Stimulated activated CD8-positive, alpha-beta memory T cell treated with anti-CD3 and anti-CD28 coated beads, Interleukin-15, amount 100 ng/mL, for 1 hour (primary cell): Measurements from ENCODE around the gene FOXL1.
A peak's percentile ranks its signal among the peaks of the same experiment; 100 is the strongest.

Source experiments
- DNase-seq: peaks from one replicate; pipeline ENCODE4 v3.0.0-alpha.2; 2020; ENCODE audit warnings: low read depth

Gene FOXL1

DNA sequence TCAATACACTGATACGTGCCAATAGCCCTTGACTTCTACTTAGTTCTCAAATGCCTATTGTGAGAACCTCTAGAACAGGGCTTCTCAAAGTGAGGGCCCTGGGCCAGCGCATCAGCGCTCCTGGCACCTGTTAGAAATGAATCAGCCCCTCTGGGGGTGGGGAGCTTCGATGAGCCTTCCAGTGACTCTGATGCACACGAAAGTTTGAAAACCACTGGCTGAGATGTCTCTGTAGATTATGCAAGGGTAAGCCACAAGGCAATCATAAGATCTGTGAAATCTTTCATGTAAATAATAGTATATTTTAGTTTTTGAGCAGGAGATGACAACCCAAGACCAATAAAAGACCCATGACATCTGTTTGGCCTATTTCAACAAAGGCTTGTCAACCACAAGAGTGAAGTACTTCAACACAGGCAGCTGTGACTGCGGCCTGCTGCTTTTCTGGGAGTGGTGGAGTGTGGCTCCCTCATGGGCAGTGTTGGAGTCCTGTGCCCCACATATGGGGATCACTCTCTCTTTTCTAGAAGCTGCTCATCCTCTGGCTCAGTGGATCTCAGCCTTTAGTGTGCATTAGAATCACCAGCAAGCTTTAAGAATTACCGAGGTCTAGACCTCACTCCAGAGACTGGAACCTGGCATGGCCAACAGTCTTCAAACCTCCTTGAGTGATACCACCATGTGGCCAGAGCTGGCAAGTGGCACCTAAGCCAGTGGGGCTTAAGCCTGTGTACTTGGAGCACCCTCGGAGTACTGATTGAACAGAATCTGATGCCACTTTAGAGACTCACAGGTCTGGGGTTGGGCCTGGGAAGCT lies 29.1 kb upstream of the FOXL1 start:
- DNase-seq, result no peak

DNA sequence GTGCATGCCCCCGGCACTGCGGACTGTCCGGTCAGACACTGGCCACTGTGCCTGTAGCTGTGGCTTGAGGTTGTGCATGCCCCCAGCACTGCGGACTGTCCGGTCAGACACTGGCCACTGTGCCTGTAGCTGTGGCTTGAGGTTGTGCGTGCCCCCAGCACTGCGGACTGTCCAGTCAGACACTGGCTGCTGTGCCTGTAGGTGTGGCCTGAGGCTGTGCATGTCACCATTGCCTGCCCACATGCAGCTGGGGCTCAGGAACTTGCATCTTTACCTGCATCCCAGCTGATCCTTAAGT lies 28.5 kb upstream of the FOXL1 start:
- no peak for DNase-seq

DNA sequence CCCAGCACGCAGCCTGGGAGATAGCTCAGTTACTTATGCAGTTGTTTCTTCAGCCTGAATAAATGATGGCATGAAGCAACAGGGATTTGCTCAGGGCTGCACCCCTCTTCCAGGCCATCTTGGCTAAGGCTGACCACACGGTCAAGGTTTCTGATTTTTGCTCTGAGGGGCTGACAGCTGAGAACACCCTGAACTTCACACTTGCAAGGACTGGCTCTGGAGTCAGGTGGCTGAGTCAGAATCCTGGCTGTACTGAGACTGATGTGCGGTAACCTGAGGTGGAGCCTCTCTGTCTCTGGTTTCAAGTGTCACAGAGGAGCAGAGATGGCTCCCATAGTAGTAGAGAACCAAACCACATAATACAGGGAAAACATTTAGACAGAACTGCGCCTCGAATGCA lies 28.1 kb upstream of the FOXL1 start:
- DNase-seq, result no peak

DNA sequence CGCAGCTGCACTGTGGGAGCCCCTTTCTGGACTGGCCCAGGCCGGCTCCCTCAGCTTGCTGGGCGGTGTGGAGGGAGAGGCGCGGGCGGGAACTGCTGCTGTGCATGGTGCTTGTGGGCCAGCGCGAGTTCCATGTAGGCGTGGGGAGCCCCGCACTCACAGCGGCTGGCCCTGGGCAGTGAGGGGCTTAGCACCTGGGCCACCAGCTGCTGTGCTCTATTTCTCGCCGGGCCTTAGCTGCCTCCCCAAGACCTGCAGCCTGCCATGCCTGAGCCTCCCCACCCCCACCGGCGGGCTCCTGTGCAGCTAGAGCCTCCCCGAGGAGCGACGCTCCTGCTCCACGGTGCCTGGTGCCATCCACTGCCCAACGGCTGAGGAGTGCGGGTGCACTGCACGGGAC lies 25.0 kb upstream of the FOXL1 start:
- no peak for DNase-seq

DNA sequence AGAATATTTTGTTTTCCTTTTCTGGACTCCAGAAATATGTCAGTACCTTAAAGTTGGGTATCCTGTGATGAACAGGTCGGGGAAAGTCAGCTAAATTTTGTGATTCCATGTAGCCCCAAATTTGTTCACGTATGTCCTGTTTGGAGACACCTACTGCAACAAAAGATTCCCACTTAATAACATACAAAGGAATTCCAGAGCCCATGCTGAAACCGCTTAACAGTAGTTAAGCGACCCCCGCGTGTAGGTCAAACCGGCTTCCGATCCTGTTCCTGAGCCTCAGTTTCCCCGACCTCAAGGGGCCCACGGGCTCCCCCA lies 23.8 kb upstream of the FOXL1 start:
- DNase-seq, result no peak

DNA sequence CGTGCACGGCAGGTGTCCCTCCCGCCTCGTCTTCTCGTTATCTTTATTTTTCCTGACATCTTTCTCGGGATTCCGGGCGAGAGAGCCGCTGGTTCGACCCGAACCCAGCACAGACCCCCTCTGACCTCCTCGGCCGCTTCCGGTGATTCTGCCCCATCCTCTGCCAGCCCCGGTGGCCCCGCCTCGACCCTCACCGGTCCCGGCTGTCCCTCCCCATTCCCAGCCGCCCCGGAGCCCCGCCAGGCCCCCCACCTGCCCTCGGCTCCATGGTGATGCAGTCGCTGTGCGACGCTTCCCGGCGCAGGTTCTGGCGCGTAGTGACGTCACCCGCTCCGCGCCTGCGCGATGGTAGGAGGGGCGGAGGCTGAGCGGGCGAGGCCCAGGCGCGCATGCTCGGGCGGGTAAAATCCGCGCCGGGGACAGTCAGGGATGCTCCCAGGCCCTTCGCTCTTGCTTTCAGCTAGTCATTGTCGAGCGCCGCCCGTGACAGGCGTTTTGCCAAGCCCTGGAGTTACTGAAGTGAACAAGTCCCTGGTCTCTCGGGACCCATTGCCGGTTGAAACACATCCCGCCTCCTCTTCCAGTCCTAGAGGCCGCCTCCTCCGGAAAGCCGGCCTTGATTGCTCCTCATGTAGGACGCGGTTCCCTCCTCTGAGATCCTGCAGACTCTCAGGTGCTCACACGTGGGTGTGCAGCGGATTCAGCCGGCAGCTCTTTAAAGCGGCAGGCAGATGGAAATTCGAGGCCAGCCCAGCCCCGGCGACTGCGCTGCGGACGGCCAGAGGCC lies 23.2 kb upstream of the FOXL1 start, which contains the start of gene MTHFSD:
TSS of gene MTHFSD (minus strand) at position 319 of the 787 bp plus-strand sequence. CDS start at position 268, 51 bp downstream.
- DNase-seq, result peak; percentile 91

DNA sequence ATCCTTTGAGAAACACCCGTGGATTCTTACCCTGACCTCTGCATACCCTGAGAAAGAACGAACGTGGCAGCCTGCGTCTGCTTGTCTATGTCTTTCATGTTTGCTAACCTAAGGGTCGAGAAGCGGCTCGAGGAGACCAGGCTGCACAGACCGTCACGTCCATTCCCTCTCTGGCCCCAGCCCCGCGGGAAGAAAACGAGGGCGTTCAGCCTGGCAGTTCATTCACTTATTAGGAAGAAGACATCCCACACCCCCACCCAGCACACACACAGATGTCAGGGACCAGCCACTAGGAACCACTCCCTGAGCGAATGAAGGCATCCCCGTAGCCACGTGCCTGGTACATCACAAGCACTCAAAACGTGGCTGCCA lies 22.7 kb upstream of the FOXL1 start:
- DNase-seq, result no peak

DNA sequence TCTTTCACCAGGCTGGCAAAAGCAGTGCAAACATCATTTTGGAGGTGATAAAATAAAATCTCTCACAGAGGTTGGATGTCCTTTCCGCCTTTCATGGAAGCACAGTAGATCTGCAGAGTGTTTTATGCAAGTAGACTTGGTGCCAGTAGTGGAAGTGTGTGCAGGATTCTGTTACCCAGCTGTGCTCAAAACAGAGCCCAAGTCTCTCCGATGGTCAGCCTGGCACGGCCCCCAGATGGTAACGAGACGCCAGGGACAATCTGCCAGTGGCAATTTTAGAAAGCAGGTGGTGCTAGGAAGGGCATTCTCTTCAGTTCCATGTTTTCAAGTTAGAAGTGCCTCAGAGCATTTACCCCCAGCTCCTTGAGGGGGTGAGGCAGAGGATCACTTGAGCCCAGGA lies 21.8 kb upstream of the FOXL1 start:
- no peak for DNase-seq

DNA sequence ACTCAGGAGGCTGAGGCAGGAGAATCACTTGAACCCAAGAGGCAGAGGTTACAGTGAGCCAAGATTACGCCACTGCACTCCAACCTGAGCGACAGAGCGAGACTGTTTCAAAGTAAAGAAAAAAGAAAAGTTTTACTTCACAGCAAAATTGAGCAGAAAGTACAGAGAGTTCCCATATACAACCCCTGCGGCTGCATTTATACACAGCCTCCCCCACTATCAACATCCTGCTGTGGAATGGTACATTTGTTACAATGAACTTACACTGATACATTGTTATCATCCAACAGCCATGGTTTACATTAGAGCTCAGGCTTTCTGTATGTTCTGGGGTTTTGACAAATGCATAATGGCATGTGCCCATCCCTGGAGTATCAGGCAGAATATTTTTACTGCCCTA lies 20.8 kb upstream of the FOXL1 start:
- DNase-seq, result no peak

DNA sequence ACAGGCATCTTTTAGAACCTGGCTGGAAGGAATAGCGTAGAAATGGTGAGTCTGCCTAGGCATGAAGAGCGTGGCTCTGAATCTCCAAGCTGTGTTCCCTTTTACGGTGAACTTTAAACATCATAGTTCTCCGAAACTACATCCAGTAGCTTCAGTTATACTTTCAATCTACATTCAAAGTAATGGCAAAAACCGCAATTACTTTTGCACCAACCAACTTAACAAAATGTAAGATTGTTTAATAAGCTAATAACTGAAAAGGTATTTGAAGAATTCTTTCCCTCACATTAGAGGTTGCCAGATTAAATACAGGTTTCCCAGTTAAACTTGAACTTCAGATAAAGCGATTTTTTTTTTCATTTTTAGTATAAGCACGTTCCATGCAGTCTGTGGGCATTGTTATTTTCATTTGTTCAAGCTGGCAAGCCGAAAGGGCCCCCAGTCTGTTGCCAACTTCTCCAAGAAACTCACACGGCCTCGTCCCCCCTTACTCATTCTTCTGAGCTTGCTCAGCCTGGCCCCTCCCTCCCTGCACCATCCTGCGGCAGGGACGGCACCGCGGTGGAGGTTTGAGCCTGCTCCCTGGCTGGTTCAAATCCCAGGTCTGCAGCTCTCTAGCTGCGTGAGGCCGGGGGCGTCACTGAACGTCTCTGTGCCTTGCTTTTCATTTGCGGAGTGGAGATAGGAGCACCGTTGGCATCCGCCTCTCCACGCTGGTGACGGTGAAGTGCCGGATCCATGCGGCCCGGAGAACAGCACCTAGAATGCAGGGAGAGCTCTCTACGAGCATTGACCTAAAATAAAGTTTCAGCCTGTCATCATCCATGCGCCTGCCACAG lies 19.8 kb upstream of the FOXL1 start:
- no peak for DNase-seq

DNA sequence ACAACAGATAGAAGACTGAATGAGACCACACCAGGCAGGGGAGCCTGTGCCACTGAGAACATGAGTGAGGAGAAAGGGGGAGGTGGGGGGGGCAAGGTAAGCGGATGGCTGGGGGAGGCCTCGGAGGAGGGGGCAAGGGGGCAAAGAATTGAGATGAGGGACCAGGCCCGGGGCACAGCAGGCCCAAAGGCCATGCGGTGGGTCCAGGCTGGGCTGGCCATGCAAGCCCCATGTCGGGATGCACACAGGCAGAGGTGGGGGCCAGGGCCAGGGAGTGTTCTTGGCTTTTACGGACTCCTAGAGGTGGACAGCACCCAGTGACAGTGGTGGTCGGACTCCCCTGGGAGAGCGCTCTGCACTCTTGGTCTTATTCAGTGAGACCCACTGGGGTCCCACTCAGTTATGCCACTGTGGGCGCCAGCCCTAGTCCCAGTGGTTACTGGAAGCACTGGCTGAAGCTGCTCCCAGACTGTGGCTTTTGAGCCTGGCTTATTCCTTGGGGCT lies 18.5 kb upstream of the FOXL1 start:
- DNase-seq, result no peak

DNA sequence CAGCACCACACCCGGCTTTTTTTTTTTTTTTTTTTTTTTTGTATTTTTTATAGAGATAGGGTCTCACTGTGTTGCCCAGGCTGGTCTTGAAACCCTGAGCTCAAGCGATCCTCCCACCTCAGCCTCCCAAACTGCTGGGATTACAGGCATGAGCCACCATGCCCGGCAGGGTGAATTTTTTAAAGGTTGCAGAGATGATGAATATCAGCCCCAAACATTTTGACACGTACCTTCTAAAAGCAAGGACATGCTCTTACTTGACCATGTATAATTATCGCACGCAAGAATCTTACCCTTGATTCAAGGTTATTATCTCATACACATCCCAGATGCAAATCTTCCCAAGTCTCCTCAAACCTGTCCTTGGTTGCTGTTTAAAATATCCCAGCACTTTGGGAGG lies 16.0 kb upstream of the FOXL1 start:
- DNase-seq, result no peak

DNA sequence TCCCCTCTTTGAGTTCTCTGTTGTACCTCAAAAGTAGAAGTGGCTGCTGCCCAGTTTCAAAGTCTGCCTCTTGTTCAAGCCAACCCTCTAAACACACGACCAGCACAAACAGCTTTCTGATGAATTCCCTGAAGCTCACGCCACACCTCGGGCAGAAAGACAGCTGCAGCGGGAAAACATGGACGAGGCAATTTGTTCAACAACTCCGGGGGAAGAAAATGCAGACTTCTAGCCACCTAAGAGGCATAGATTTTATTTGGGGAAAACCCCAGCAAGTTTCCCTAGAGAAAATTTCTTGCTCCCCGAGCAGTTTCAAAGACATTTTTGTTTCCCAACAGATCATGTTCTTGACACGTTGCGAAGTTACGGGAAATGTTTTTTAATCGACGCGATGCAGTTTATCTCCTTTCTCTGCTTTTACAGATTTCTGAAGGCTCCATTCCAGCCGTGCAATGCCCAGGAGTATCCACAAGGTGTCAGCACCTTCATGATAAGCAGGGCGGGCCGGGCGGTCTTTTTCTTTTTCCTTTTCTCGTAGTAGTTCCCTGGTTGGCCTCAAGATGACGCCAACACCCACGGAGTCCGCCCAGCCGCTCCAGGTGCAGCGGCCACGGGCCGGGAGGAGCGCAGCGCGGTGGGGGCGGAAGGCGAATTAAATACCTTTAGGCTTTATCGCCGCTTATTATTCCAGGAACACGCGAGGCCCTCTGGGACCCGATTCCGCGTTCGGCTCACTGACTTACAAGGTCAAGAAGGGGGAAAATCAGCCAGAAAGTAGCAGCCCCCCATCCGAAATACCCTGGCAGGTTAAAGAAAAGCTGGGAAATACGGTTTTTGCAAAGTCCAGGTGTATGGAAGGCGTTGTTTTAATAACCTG lies 14.6 kb upstream of the FOXL1 start:
- peak; percentile 78 for DNase-seq

DNA sequence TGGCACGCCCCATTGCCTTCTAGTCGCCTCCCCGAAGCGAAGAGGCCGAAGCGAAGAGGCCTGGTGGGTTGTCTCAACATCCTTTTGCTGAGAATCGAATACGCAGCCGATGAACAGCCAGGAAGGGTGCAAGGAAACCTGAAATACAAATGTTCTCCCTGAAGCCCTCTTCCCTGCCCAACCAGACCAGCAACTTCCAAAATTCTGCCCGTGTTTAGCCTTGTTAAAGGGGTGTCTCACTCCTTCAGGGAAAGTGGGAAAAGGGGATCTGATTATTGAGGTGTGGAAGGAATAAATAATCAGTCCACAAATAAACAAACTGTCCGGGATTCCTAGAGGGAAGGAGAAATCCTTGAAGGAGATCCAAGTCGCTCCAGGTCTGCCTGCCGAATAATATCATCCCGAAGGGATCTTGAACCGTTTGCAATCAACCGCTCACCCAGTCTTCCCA lies 13.1 kb upstream of the FOXL1 start:
- no peak for DNase-seq

DNA sequence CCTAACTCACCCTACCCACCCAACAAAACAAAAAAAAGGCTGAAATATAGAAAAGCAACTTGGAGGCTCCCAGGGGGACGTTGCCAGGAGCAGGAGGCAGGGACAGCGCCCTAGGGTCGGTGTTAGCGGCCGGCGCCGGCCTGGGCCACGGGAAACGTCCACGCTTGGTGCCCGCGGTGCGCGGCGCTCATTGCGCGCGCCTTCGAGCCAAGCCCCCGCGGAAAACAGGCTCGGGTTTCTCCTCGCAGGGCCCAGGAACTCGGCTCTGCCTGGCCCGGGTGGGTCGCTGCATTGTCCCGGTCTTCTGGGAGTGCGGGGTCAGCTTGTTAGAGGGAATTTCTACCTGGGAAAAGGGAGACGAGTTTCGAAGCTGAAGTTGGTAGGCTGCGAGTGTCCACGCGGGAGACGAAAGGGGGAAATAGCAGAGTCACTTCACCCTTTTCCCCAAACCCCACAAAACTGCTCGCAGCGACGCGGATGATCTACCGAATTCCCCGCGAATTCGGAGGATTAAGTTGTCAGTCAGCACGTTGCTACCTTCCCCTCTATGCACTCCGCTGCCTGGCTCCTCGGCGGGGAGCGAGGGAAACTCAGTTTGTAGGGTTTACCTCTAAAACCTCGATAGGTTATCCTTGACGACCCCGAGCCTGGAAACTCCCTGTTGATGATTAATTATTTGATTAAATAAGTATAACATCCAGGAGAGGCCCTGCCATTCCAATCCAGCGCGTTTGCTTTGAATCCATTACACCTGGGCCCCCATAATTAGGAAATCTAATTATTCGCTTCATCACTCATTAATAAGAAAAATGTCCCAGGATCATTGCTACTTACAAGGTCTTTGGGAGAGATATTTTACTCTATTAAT lies 12.5 kb upstream of the FOXL1 start:
- DNase-seq, result no peak

DNA sequence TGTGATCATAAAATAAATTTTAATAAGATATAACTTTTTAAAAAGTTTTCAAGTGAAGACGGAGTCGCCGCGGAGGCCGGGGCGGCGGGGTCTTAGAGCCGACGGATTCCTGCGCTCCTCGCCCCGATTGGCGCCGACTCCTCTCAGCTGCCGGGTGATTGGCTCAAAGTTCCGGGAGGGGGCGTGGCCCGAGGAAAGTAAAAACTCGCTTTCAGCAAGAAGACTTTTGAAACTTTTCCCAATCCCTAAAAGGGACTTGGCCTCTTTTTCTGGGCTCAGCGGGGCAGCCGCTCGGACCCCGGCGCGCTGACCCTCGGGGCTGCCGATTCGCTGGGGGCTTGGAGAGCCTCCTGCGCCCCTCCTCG lies 11.8 kb upstream of the FOXL1 start, which contains the start of gene FOXC2:
TSS of gene FOXC2 (plus strand) at position 229 of the 365 bp plus-strand sequence. CDS start 507 bp downstream, outside the sequence.
- no peak for DNase-seq

DNA sequence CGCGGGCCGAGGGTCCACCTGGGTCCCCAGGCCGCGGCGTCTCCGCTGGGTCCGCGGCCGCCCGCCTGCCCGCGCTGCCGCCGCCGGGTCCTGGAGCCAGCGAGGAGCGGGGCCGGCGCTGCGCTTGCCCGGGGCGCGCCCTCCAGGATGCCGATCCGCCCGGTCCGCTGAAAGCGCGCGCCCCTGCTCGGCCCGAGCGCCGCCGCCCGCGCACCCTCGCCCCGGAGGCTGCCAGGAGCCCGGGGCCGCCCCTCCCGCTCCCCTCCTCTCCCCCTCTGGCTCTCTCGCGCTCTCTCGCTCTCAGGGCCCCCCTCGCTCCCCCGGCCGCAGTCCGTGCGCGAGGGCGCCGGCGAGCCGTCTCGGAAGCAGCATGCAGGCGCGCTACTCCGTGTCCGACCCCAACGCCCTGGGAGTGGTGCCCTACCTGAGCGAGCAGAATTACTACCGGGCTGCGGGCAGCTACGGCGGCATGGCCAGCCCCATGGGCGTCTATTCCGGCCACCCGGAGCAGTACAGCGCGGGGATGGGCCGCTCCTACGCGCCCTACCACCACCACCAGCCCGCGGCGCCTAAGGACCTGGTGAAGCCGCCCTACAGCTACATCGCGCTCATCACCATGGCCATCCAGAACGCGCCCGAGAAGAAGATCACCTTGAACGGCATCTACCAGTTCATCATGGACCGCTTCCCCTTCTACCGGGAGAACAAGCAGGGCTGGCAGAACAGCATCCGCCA lies 11.2 kb upstream of the FOXL1 start:
- DNase-seq, result no peak

DNA sequence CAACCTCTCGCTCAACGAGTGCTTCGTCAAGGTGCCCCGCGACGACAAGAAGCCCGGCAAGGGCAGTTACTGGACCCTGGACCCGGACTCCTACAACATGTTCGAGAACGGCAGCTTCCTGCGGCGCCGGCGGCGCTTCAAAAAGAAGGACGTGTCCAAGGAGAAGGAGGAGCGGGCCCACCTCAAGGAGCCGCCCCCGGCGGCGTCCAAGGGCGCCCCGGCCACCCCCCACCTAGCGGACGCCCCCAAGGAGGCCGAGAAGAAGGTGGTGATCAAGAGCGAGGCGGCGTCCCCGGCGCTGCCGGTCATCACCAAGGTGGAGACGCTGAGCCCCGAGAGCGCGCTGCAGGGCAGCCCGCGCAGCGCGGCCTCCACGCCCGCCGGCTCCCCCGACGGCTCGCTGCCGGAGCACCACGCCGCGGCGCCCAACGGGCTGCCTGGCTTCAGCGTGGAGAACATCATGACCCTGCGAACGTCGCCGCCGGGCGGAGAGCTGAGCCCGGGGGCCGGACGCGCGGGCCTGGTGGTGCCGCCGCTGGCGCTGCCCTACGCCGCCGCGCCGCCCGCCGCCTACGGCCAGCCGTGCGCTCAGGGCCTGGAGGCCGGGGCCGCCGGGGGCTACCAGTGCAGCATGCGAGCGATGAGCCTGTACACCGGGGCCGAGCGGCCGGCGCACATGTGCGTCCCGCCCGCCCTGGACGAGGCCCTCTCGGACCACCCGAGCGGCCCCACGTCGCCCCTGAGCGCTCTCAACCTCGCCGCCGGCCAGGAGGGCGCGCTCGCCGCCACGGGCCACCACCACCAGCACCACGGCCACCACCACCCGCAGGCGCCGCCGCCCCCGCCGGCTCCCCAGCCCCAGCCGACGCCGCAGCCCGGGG lies 10.4 kb upstream of the FOXL1 start:
- DNase-seq, result no peak
